Stimulated activated CD8-positive, alpha-beta memory T cell treated with anti-CD3 and anti-CD28 coated beads, Interleukin-4, amount 100 ng/mL, for 48 hours (primary cell): ENCODE measurements around the gene SLC25A41.
A peak's percentile ranks its signal among the peaks of the same experiment; 100 is the strongest.

Experiments used
- DNase-seq: peaks from one replicate; pipeline ENCODE4 v3.0.0-alpha.2; 2020

The SLC25A41 gene

DNA sequence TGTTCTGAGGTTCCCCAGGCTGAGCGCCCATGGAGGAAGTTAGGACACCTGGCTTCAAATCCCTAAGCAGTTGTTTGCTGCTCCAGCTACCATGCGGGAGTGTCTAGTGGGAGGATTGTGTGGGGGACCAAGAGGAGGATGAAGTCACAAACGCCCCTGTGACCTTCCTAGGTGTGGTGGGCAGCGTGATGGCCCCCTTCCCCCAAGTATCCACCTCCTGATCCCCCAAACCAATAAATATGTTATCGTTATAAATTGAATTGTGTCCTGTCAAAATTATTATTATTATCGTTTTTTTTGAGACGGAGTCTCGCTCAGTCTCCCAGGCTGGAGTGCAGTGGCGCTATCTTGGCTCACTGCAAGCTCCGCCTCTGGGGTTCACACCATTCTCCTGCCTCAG is at the start of gene SLC25A41:
TSS of gene SLC25A41 (minus strand) at position 101 of the 400 bp plus-strand sequence. CDS start at position 31, 70 bp downstream.
- no peak for DNase-seq

DNA sequence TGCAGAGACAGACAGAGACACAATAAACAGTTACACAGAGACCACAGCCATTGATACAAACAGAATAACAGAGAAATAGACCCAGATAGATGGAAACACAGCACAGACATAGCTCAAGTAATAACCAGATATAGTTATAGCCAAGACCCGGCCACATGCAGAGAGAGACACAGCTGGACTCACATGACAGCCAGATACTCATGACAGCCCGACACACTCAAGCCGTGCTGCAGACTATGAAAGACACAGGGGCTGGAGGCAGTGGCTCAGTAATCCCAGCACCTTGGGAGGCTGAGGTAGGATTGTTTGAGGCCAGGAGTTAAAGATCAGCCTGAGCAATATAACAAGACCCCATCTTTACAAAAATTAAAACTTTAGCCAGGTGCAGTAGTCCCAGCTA is 49.7 kb upstream of the SLC25A41 start:
- DNase-seq: no peak

DNA sequence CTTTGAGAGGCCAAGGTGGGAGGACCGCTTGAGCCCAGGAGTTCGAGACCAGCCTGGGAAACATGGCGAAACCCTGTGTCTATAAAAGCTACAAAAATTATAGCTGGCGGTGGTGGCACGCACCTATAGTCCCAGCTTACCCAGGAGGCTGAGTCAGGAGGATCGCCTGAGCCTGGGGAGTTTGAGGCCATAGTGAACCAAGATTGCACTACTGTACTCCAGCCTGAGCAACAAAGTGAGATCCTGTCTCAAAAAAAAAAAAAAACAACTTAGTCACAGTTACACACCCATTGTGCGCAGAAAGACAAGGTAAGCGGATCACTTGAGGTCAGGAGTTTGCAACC is 48.8 kb upstream of the SLC25A41 start:
- no peak for DNase-seq

DNA sequence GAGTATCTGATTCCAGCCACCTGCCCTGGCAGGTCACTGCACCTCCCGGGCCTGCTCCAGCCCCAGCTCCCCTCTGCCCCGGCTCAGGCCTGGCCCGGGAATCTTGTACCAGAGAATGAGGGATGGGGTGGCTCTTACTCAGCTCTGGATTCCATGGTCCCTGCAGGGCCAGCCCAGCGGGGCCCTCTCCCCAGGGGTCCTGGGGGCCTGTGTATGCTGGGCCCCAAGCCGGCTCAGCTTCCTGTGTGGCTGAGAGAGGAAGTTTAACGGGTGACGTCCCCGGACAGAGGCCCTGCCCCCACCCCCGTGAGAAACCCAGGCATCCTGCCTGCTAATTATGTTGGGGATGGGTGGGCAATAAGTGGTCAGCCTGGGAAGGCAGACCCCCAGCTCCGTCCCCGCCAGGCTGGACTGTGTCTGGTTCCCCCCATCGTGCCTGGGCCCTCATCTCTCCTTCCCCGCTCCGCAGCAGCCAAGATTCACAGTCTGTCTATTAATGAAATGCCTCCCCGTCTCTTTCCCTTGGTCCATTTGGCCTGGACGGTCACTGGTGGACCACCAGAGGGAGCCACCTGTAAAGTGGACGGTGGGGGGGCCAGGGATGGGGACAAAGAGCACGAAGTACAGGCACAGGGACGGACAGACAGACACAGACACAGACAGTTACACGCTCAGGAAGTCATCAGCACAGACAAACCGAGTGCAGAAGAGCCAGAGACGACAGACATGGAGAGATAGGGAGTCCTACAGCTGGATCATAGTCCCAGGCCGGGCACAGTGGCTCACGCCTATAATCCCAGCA is 48.2 kb upstream of the SLC25A41 start, which contains the start of gene DENND1C:
TSS of gene DENND1C (minus strand) at position 247 of the 802 bp plus-strand sequence. CDS start at position 155, 92 bp downstream.
- DNase-seq: peak; percentile 82

DNA sequence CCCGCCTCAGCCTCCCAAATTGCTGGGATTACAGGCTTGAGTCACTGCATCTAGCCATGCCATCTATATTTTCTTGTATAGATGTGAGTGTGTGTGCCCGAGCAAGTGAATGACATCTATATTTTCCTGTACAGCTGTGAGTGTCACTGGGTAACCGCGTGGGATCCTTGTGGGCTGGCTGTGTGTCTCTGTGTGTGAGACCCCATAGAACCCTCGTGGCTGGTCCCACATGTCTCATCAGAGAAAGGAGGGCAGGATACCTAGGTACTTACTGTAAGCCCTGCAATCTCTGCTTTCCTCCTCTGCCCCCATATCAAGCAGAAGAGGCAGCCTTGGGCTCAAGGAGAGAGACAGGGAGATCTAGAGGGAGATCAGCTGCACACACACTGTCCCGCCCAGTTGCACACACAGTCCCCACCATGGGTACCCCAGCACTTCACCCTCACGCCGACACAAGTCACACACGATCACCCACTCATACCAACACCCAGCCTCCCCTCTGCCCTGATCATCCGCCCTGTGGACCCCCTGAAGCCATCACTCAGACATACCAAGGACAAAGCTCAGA is 47.4 kb upstream of the SLC25A41 start:
- DNase-seq: peak; percentile 50

DNA sequence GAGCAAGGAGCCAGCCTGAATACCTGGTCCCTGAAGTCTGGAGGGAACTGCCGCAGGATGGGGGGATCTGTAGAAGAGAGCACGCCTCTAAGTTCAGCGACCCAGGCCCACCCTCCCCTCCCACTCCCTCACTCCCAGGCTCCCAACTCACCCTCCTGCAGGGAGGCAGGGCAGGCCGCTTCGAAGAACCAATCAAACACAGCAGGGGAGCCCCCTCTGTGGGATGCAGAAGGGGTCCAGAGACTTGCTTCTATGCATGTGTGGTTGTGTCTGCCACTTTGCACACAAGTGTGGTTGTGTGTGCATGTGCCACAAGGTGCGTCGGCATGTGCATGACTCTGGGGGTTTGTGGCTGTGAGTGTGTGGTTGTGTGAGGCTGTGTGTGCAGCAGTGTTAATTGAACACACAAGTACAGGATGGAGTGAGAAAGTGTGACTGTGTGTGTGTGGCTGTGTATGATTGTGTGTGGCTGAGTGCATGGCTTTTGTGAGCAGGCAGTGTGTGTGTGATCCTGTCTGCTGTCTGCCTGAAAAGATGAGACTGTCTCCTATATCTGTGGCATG is 46.4 kb upstream of the SLC25A41 start:
- DNase-seq: no peak

DNA sequence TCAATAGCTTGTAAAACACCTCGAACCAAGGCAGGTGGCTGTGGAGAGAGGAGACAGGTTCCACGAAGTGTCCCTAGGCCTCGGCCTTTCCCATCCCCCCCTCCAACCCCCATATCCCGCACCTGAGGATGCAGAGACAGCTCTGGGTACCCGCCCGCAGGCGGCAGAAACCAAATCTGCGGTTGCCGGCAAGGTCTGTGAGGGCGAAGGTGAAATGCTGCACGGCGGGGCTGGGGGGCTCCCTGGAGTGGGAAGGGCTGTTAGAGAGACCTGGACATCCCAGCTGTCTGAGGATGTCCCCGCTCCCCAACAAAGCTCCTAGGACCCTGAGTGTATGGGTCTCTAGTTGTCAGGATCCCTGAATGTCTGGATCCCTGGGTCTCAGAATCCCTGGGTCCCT is 45.3 kb upstream of the SLC25A41 start:
- no peak for DNase-seq

DNA sequence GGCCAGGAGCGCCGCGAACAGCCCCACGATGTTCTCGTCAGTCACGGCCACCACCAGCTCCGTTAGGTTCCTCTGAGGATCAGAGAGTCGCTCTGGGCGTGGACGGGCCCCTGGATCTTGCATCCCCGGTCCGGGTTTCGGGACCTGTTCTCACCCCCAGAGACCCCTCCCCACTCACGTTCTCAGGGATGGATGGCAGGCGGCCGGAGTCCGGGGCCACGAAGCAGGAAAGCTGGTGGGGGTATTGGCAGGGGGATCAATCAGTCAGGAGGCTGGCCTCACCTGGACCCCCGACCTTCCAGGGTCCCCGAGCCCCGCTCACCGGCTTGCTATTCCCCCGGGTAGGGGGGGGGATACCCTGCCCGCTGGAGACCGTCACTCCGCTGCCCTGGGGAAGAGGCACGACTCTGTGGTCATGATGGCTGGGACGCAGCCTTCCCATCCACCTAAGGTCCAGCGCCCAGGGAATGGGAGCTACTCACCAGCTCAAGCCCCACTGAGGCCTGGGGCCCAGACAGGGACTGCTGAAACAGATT is 43.4 kb upstream of the SLC25A41 start:
- DNase-seq: no peak

DNA sequence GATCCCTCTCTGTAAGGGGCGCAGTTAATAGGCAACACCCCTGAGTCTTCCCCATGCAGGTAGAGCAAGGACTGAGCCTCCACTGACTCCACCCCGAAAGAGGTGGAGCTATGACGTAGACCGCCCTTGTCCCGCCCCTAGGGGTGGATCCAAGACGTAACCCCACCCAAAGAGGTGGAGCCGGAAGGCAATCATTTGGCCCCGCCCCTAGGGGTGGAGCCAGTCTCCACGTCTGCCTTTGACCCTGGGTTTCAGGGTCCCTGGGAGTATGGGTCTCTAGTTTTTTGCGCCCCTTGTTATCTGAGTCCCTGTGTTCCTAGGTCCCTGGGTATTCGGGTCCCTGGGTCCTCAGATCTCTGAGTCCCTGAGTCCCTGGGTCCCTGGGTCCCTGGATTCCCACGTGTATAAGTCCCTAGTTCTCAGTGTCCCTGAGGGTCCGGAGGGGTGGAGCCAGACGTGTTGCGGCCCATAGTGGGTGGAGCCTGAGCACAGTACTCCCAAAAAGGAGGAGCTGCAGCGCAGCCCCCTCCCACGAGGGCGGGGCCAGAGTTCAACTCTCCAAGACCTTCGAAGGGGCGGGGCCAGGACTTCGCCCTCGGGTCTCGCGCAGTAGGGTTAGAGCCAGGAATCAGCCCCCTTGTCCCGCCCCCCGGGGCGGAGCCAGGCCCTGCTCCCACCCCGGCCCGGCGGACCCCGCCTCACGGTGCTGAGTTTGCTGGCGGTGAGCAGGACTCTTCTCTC is 42.8 kb upstream of the SLC25A41 start:
- DNase-seq: peak; percentile 89

DNA sequence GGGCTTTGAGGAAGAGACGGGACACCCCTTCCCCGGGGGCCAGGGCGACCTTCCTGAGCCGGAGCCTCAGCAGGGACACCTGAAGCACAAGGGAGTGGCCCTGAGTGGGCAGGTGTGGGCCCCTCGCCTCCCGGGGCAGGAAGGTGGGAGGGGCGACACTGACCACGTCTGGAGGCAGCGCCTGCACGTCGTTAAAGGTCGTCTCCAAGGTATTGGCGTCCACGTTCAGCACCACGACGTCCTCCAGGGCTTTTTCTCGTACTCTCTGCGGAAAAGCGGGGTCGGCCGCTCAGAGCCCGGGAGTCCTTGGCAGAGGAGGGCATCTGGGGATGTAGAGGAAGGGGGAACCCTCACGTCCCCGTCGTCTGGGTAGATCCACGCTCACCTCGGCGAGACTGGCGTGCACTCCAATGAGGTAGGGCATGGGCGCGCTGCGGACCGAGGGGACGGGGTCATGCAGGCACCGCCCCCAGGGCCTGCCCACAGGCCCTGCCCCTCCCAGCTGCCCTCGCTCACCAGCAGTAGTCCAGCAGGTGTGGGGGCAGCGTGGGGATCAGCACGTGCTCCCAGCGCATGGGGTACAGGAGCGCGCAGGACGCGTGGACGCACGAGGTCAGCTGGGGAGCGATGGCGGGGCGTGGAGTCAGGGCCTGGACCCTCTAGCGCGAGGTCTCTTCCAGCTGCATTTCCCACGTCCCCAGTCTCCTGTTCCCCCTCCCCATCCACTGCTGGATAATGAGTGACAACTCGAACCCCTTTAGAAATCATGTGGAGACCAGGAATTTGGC is 42.0 kb upstream of the SLC25A41 start:
- no peak for DNase-seq

DNA sequence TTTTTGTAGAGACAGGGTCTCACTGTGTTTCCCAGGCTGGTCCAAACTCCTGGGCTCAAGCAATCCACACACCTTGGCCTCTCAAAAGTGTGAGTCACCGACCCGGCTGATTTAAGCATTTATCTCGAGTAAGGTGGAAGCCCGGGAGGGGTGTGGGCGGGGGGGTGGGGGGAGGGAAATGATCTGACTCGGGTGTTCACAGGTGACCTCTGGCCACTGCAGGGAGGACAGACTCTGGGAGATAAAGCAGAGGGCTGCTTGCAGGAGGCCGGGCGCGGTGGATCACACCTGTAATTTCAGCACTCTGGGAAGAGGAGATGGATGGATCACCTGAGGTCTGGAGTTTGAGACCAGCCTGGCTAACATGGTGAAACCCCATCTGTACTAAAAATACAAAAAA is 40.1 kb upstream of the SLC25A41 start:
- DNase-seq: no peak

DNA sequence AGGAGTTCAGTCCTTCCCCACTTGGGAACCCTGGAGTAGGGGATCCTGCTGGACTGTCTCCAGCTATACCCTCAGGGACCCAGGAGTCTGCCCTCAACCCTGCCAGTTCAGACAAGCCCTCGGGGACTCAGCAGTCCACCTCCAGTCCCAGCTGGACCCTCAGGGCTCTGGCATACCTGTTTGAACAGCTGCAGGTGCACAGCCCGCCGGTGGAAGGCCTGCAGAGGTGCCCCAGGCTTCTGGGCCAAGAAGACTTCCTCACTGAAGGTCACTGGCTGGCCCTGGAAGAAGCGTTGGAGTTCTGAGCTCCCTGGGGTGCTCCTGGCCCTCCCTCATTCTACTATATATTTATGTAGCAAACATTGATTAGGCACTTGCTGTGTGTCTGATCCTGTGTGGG is 39.1 kb upstream of the SLC25A41 start:
- no peak for DNase-seq

DNA sequence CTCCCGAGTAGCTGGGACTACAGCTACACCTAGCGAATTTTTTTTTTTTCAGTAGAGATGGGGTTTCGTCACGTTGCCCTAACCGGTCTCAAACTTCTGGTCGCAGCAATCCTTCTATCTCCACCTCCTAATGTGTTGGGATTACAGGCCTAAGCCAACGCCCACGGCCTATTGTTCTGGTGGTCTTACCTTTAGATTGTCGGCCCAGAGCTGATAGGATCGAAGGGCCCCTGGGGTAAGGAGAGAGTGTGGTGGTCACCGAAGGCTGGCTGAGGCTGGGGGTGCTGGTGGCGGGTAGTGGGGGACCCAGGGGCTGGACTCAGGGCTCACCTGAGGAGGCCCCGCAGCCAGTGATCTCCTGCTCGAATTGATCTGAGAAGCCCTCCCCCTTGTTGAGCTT is 37.5 kb upstream of the SLC25A41 start:
- DNase-seq: no peak

DNA sequence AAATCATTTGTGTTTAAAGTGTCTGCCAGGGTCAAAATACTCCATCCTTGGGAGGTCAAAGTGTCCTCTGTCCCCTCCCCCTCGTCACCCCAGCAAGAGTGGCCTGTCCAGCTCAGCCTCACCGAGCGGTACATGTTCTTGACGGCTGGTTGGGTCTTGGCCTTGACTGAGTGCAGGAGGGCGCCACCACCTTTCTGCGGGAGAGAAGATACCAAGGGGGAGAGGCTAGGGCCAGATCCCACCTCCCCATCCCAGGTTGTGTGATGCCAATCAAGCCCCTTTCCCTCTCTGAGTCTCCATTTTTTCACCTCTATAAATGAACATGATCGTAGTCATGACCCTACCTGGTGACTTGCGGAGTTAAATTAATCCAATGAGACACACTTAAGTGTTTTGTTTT is 36.6 kb upstream of the SLC25A41 start:
- DNase-seq: no peak

DNA sequence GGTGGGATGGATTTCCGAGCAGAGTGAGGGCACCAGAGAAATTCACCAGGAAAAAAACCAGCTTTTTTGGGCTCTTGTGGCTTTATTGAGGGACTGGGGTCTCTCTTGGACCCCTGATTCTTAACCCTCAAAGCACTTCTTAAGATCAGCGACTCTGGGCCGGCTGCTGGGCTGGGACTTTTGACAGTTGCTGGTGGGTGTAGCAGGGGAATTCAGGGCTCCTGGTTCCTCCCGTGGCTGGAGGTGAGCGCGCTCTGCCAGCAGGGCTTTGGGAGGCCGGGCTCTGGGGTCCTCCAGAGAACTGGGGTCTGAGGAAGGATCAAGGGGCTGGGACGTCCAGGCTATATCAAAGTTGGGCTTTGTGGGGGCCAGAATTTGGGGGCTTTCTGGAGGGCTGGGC is 33.8 kb upstream of the SLC25A41 start:
- DNase-seq: no peak

DNA sequence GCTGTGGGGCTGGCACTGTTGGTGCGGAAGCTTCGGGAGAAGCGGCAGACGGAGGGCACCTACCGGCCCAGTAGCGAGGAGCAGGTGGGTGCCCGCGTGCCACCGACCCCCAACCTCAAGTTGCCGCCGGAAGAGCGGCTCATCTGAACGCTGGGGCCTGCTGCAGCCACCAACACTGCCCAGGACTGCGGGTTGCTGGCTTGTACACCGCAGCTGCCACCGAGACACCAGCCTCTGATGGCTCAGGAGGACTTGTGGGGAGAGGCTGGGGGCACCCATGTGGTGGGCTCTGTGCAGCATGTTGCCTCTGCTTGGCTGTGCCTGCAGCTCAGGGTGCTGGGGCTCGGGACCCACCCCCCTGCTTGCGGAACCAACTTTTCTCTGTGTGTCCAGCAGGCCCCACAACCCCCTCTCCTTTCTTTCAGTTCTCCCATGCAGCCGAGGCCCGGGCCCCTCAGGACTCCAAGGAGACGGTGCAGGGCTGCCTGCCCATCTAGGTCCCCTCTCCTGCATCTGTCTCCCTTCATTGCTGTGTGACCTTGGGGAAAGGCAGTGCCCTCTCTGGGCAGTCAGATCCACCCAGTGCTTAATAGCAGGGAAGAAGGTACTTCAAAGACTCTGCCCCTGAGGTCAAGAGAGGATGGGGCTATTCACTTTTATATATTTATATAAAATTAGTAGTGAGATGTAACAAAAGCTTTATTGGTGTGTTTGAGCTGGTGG is 33.1 kb upstream of the SLC25A41 start:
- no peak for DNase-seq

DNA sequence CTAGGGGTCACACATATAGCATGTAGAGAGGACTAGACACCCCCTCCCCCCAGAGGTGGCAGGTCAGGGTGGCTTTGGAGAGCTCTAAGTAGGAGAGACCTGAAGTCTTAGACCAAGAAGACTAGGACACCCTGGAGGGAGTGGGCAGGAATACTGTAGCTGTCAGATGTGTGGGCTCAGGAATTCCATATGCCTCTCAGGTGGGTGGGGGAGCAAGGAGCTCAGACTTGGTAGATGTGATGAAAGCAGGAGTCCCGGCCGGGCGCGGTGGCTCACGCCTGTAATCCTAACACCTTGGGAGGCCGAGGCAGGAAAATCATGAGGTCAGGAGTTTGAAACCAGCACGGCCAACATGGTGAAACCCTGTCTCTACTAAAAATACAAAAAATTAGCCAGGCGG is 32.1 kb upstream of the SLC25A41 start:
- DNase-seq: no peak

DNA sequence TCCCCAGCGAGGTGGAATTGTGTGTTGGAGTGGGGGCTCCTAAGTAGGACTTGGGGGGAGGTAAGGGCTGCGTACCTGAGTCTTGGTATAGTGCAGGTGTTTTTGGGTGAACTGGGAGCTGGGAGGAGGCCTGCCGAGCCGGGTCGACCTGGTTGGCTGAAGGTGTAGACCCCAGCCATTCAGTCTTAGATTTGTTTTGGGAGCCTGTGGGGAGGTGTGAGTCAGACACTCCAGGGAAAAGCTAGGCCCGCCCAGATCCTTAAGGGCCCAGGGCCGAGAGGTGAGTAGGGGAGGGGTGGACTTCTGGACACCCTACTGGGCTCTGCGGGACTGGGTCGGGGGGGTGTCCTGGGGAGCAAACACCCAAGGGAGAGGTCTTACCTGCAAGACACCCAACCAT is 31.4 kb upstream of the SLC25A41 start:
- no peak for DNase-seq

DNA sequence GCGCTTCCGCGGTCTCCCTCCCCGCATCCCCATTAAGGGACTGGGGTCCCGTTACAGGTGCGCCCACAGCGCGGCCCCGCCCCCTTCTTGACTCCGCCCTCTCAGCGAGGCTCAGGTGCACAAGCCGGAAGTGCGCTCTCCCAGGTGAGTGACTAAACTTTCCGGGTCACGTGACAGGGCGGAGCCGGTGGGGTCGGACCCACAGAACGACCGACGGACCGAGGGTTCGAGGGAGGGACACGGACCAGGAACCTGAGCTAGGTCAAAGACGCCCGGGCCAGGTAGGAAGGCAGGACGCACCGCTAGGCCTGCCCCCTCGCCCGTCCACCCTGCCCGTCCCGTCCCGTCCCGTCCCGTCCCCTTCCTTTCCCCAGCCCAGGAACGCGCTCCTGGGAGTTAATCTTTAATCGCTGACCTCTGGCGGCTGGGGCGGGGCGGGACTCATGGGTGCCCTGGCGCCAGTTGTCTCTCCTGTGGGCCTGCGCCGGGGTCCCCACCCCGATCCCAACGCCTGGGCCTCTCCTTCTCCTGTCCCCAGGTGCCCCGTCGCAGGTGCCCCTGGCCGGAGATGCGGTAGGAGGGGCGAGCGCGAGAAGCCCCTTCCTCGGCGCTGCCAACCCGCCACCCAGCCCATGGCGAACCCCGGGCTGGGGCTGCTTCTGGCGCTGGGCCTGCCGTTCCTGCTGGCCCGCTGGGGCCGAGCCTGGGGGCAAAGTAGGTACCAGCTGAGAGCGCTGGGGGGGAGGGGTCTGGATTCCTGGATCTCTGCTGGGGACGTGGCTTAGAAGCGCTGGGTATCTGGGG is 30.7 kb upstream of the SLC25A41 start, which contains the start of gene CRB3:
TSS of gene CRB3 (plus strand) at position 202 of the 804 bp plus-strand sequence. CDS start at position 633, 431 bp downstream.
- peak; percentile 50 for DNase-seq

DNA sequence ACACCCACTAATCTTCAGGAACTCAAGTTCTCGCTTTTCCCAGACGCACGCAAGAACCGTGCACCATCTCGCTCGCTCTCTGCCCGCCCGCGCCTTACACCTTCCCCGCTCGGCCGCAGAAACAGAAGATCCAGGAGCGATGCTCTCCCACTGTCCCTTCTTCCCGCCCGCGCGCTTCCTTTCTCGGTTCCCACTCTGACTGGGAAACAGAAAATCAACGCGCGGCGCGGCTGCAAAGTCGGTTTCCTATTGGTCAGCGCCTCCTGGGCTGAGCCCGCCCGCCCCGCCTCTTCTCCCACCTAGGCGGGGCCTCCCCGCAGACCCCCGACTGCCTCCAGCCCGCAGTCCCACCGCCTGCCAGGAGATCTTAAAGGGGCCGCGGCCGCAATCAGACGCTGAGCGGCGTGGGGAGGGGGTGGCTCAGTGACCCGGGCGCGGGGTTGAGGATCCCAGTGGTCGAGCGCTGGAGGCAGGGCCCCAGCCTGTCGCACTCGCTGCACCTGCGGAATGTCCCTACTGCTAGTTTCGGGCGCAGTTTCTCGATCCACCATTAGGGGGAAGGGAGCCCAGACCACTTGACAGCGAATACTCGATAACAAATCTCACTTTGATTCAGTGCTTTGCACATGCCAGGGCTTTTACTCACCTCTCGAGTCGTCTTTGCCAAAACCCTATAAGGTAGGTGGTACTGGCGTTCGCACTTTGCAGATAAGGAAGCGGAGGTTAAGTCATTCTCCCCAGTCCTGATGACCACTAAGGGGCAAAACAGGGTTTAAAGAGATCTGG is 26.7 kb upstream of the SLC25A41 start:
- peak; percentile 98 for DNase-seq
